Neuronal stem cell (in vitro differentiated cells): ENCODE data around the gene FAM163B.

Experiments
- DNase-seq: peaks from one replicate; pipeline ENCODE4 v3.0.0-alpha.2; 2013; ENCODE audit warnings: low spot score
- H2AFZ ChIP-seq: one replicate; pipeline ENCODE4 v1.6.1; 2013; ENCODE audit warnings: mild to moderate bottlenecking, low read length, inconsistent platforms
- H2AK5ac ChIP-seq: 2 replicates; pipeline ENCODE4 v1.6.1; 2013; ENCODE audit warnings: low read depth, mild to moderate bottlenecking, inconsistent platforms, low read length, moderate library complexity, mixed read lengths
- H2BK120ac ChIP-seq: 2 replicates; pipeline ENCODE4 v1.6.1; 2013; ENCODE audit warnings: low read depth, mild to moderate bottlenecking, inconsistent platforms, low read length, moderate library complexity, mixed read lengths
- H2BK12ac ChIP-seq: one replicate; pipeline ENCODE4 v1.6.1; 2013; ENCODE audit warnings: low read length, inconsistent platforms
- H2BK15ac ChIP-seq: 2 replicates; pipeline ENCODE4 v1.6.1; 2013; ENCODE audit warnings: mild to moderate bottlenecking, low read length, inconsistent platforms, mixed read lengths
- H2BK5ac ChIP-seq: one replicate; pipeline ENCODE4 v1.6.1; 2013; ENCODE audit warnings: inconsistent platforms, mild to moderate bottlenecking, low read length, moderate library complexity
- H3K14ac ChIP-seq: one replicate; pipeline ENCODE4 v1.6.1; 2013; ENCODE audit warnings: low read length, inconsistent platforms
- H3K18ac ChIP-seq: 2 replicates; pipeline ENCODE4 v1.6.1; 2013; ENCODE audit warnings: low read length, inconsistent platforms
- H3K23ac ChIP-seq: 2 replicates; pipeline ENCODE4 v1.6.1; 2013; ENCODE audit warnings: low read depth, mild to moderate bottlenecking, mixed read lengths, low read length, inconsistent platforms; ENCODE audit not compliant: poor library complexity
- H3K27ac ChIP-seq: replicated peaks from 3 replicates; pipeline ENCODE4 v1.5.1; 2013; ENCODE audit warnings: low read length, inconsistent platforms
- H3K27me3 ChIP-seq, 3 experiments: 2 replicates each; pipeline ENCODE4 v1.6.1; 2013; ENCODE audit warnings: low read length in 3 of 3, mild to moderate bottlenecking in 2 of 3, inconsistent platforms in 1 of 3, low read depth in 1 of 3, mixed read lengths in 1 of 3, moderate library complexity in 1 of 3; ENCODE audit not compliant: control insufficient read depth in 3 of 3, insufficient read depth in 3 of 3
- H3K36me3 ChIP-seq, 2 donors: replicated peaks in 1 of 2; 2 replicates each; pipeline ENCODE4 v1.6.1; 2013; ENCODE audit warnings: low read length in 2 of 2; ENCODE audit not compliant: control insufficient read depth in 2 of 2, insufficient read depth in 2 of 2
- H3K4ac ChIP-seq: 2 replicates; pipeline ENCODE4 v1.6.1; 2013; ENCODE audit warnings: inconsistent platforms, mild to moderate bottlenecking, low read length, moderate library complexity
- H3K4me1 ChIP-seq, 2 donors: 1 replicate in 1 of 2; 2 replicates in 1 of 2; pipeline ENCODE4 v1.6.1; 2013; ENCODE audit warnings: low read length in 2 of 2, low read depth in 1 of 2; ENCODE audit not compliant: control insufficient read depth in 2 of 2, insufficient read depth in 1 of 2
- H3K4me2 ChIP-seq: one replicate; pipeline ENCODE4 v1.6.1; 2013; ENCODE audit warnings: mild to moderate bottlenecking, low read length, inconsistent platforms; ENCODE audit not compliant: insufficient read depth, poor library complexity, severe bottlenecking
- H3K4me3 ChIP-seq, 2 donors: 2 replicates each; pipeline ENCODE4 v1.5.1; 2013; ENCODE audit warnings: low read length in 2 of 2, mild to moderate bottlenecking in 2 of 2, inconsistent platforms in 1 of 2, moderate library complexity in 1 of 2
- H3K79me1 ChIP-seq: one replicate; pipeline ENCODE4 v1.6.1; 2013; ENCODE audit warnings: low read depth, mild to moderate bottlenecking, inconsistent platforms, low read length, moderate library complexity
- H3K9ac ChIP-seq: one replicate; pipeline ENCODE4 v1.6.1; 2013; ENCODE audit warnings: mild to moderate bottlenecking, low read depth, low read length, inconsistent platforms; ENCODE audit not compliant: poor library complexity
- H3K9me3 ChIP-seq, 2 donors: replicated peaks in 1 of 2; 2 replicates each; pipeline versions ENCODE3 to v1.6.1; 2013; ENCODE audit warnings: low read length in 2 of 2, mild to moderate bottlenecking in 2 of 2, inconsistent platforms in 1 of 2, low read depth in 1 of 2, mixed read lengths in 1 of 2, moderate library complexity in 1 of 2; ENCODE audit not compliant: control insufficient read depth in 2 of 2, insufficient read depth in 1 of 2
- H4K8ac ChIP-seq: one replicate; pipeline ENCODE4 v1.6.1; 2013; ENCODE audit warnings: low read depth, mild to moderate bottlenecking, inconsistent platforms, low read length, moderate library complexity
- H4K91ac ChIP-seq: one replicate; pipeline ENCODE4 v1.6.1; 2013; ENCODE audit warnings: low read length, low read depth, mild to moderate bottlenecking, inconsistent platforms; ENCODE audit not compliant: poor library complexity
- WGBS, 2 donors: extraction: QIAGEN DNeasy Blood & Tissue Kit; methylation state at CpG; one replicate each; pipeline ENCODE4 v1.1.7; 2013; ENCODE audit warnings: missing lambda C conversion rate in 2 of 2, mixed read lengths in 1 of 2; ENCODE audit not compliant: insufficient read length in 2 of 2, insufficient replicate concordance in 1 of 2; ENCODE audit errors: extremely low coverage in 2 of 2; 5-methylcytosine and 5-hydroxymethylcytosine counted together

Gene FAM163B

DNA sequence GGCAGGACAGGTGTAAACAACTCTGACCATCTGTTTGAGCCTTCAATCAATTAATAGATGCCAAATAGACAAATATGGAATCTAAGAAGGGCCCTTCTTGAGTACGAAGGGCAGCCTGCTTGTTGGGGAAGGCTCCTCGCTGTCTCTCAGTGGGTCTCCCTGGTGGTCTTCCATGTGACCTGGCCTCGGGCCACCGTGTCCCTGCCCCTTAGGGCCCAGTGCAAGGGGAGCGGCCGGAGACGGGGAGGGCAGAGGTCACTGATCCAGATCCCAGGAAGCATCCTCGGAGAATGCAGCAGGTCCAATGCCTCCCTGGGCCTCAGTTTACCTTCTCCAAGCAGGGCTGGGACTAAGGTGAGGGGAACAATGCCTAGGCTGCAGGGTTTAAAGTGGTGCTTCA, 29.5 kb upstream of the FAM163B start:
- Histone ChIP-seq H3K27me3 (peaks cover 0 to 21% (median 0%) of the 10 kb centered on the region in 3 experiments), H3K9ac (no peak overlapping the region), H3K27ac (no peak overlapping the region), H2BK12ac (no peak overlapping the region), H2BK120ac (no peak overlapping the region), H3K4me3 (no peak overlapping the region), H3K14ac (no peak overlapping the region), H2BK15ac (no peak overlapping the region), H4K8ac (no peak overlapping the region), H2AK5ac (no peak overlapping the region), H2AFZ (no peak overlapping the region), H3K23ac (no peak overlapping the region), H3K9me3 (no peaks in the 10 kb centered on the region), H3K4me1 (peaks cover 27 to 28% of the 10 kb centered on the region in 2 donors), H3K4ac (no peak overlapping the region), H3K4me2 (no peak overlapping the region), H2BK5ac (no peak overlapping the region), H4K91ac (no peak overlapping the region), H3K18ac (no peak overlapping the region), H3K36me3 (no peaks in the 10 kb centered on the region), H3K79me1 (no peaks in the 10 kb centered on the region)
- WGBS, 2 donors: no CpG with 5 or more reads among the region's 8 CpGs
- DNase-seq: no peak

DNA sequence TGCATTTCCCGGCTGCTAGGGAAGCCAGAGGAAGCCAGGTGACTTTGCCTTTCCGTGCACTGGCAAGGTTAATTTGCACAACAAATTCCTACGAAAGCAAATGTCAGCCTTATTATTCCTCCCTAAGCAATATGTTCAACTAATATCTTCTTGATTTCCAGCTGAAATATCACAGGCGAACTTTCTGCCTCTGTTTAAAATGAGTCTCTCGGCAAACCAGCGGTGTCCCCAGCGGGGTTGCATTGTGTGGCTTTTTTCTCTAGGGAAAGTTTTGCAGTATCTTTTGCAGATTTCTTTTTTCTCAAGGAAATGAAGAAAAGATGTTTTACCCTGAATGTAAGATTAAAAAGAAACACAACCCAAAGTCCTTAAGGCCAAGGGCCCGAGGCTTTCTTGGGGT, 28.9 kb upstream of the FAM163B start:
- Histone ChIP-seq H3K4ac (no peak overlapping the region), H3K9ac (no peak overlapping the region), H2AFZ (peak overlapping the region; percentile 48), H4K91ac (no peak overlapping the region), H3K14ac (peak overlapping the region; percentile 60), H3K27ac (no peak overlapping the region), H4K8ac (no peak overlapping the region), H2BK120ac (no peak overlapping the region), H2BK12ac (no peak overlapping the region), H3K4me3 (no peak overlapping the region), H2BK5ac (no peak overlapping the region), H3K79me1 (no peaks in the 10 kb centered on the region), H3K4me1 (peaks cover 33% of the 10 kb centered on the region in 2 donors), H2BK15ac (no peak overlapping the region), H3K4me2 (no peak overlapping the region), H3K23ac (peak overlapping the region; percentile 12), H3K27me3 (peaks cover 0 to 21% (median 0%) of the 10 kb centered on the region in 3 experiments), H3K36me3 (no peaks in the 10 kb centered on the region), H3K18ac (peak overlapping the region; percentile 73), H2AK5ac (no peak overlapping the region), H3K9me3 (no peaks in the 10 kb centered on the region)
- WGBS, 2 donors: no CpG with 5 or more reads among the region's 8 CpGs
- DNase-seq: no peak

DNA sequence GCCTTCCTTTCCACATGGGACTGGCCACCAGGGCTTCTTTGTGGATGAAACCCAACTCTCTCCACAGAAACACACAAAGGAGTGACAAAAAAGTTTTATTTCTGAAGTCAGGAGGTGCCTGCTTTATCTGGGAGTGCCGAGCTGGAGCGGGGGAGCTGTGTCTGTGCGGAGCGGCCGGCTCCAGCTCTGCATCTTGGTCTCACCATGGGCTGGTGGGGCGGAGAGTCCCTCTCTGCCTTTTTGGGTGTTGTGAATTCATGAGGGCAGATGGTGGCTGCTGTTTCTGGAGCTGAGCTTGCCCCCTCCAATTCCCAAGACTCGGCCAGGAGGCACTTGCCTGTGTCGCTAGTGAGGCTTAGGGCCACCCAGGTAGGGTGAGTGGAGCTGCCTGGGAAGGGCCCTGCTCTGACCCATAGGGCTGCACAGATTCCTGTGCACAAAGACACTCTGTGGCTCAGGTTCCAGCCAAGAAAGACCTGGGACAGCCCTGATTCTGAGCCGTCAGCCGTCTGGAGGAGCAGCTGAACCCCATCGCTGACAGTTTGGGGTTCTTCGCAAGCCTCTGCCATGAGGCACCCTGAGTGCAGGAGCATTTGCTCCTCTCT, 28.4 kb upstream of the FAM163B start:
- Histone ChIP-seq H3K27me3 (peaks cover 0 to 20% (median 0%) of the 10 kb centered on the region in 3 experiments), H2BK5ac (no peak overlapping the region), H3K4me3 (no peak overlapping the region), H2AFZ (peak overlapping the region; percentile 48), H3K23ac (peak overlapping the region; percentile 12), H3K14ac (peak overlapping the region; percentile 60), H3K4me2 (no peak overlapping the region), H2BK15ac (no peak overlapping the region), H3K9me3 (no peaks in the 10 kb centered on the region), H4K8ac (no peak overlapping the region), H3K4me1 (peaks cover 33 to 37% of the 10 kb centered on the region in 2 donors), H3K79me1 (no peaks in the 10 kb centered on the region), H3K18ac (peak overlapping the region; percentile 73), H2BK120ac (no peak overlapping the region), H2BK12ac (no peak overlapping the region), H3K36me3 (no peaks in the 10 kb centered on the region), H2AK5ac (no peak overlapping the region), H4K91ac (no peak overlapping the region), H3K9ac (no peak overlapping the region), H3K4ac (no peak overlapping the region), H3K27ac (no peak overlapping the region)
- no CpG with 5 or more reads among the region's 12 CpGs for WGBS, 2 donors
- peak; percentile 36 for DNase-seq

DNA sequence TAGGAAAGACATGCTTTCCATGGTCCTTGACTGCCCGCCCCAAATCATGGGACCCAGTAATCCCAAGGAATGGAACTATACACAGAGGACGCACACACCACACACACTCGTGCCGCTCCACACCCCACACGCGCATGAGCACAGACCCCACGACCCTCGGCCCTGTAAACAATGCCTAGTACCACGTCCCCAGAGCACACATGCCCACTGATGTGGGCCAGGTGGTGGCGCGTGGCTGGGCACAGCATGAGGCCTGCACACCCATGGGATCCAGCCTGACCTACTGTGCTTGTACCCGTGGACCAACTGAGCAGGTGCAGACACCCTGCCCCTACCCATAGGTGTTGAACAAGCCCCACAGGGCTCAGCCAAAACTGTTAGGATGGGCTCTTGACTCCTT, 27.7 kb upstream of the FAM163B start:
- DNase-seq: no peak
- H3K27me3 ChIP-seq: peaks cover 0 to 18% (median 0%) of the 10 kb centered on the region in 3 experiments
- H3K36me3 ChIP-seq: no peaks in the 10 kb centered on the region
- H2AK5ac ChIP-seq: peak overlapping the region; percentile 76
- H3K9ac ChIP-seq: no peak overlapping the region
- H3K4me2 ChIP-seq: no peak overlapping the region
- no peak overlapping the region for H3K4ac ChIP-seq
- H3K18ac ChIP-seq: peak overlapping the region; percentile 80
- WGBS, 2 donors: no CpG with 5 or more reads among the region's 12 CpGs
- H3K4me1 ChIP-seq: peaks cover 33 to 37% of the 10 kb centered on the region in 2 donors
- H3K14ac ChIP-seq: peak overlapping the region; percentile 92
- no peak overlapping the region for H4K8ac ChIP-seq
- H3K27ac ChIP-seq: no peak overlapping the region
- no peaks in the 10 kb centered on the region for H3K79me1 ChIP-seq
- H2BK5ac ChIP-seq: no peak overlapping the region
- H3K4me3 ChIP-seq: no peak overlapping the region
- peak overlapping the region; percentile 79 for H4K91ac ChIP-seq
- no peak overlapping the region for H3K23ac ChIP-seq
- no peaks in the 10 kb centered on the region for H3K9me3 ChIP-seq
- no peak overlapping the region for H2BK120ac ChIP-seq
- peak overlapping the region; percentile 91 for H2BK15ac ChIP-seq
- no peak overlapping the region for H2AFZ ChIP-seq
- no peak overlapping the region for H2BK12ac ChIP-seq
